ENCODE measurements around the gene LRCOL1.
A peak's percentile ranks its signal among the peaks of the same experiment; 100 is the strongest.

Gene LRCOL1

GRCh38 chr12:132618683-132619043 lies 8.3 kb upstream of the LRCOL1 start, which contains the start of gene P2RX2:
TSS of gene P2RX2 (plus strand) at chr12:132618776. CDS start at chr12:132618817, 41 bp downstream.
- DNase-seq: no peak

- DNase-seq: no peak
Measured at GRCh38 chr12:132617822-132618682, 7.7 kb upstream of the LRCOL1 start.

GRCh38 chr12:132617135-132617701 lies 6.8 kb upstream of the LRCOL1 start:
- DNase-seq: no peak

GRCh38 chr12:132615579-132616038 lies 5.2 kb upstream of the LRCOL1 start:
- no peak for DNase-seq

GRCh38 chr12:132614861-132615578 lies 4.6 kb upstream of the LRCOL1 start:
- DNase-seq: peak; percentile 94

- DNase-seq: no peak
Measured at GRCh38 chr12:132614029-132614428, 3.6 kb upstream of the LRCOL1 start.

- DNase-seq: no peak
Measured at GRCh38 chr12:132611620-132612019, 1.2 kb upstream of the LRCOL1 start.

- DNase-seq: peak; percentile 23
Measured at GRCh38 chr12:132610866-132611602, 652 bp upstream of the LRCOL1 start.

- no peak for DNase-seq
Measured at GRCh38 chr12:132608231-132609171, 1.9 kb downstream of the LRCOL1 start.

GRCh38 chr12:132606927-132607326 lies 3.5 kb downstream of the LRCOL1 start:
- no peak for DNase-seq

- no peak for DNase-seq
Measured at GRCh38 chr12:132606466-132606865, 3.9 kb downstream of the LRCOL1 start.

GRCh38 chr12:132605892-132606291 lies 4.5 kb downstream of the LRCOL1 start:
- DNase-seq: no peak

- no peak for DNase-seq
Measured at GRCh38 chr12:132604668-132605441, 5.5 kb downstream of the LRCOL1 start.

- no peak for DNase-seq
Measured at GRCh38 chr12:132604151-132604618, 6.2 kb downstream of the LRCOL1 start.

GRCh38 chr12:132603240-132604150 lies 6.9 kb downstream of the LRCOL1 start:
- DNase-seq: no peak

- no peak for DNase-seq
Measured at GRCh38 chr12:132602572-132603239, 7.7 kb downstream of the LRCOL1 start.

- DNase-seq: no peak
Measured at GRCh38 chr12:132601171-132601883, 9.1 kb downstream of the LRCOL1 start.

Data from NCI-H510A treated with DMSO at 0.1 percent for 48 hours (cell line).